ENCODE results near the gene NEK6.

GRCh38 chr9:124285490-124285889 lies 27.7 kb downstream of the NEK6 start:
- TF ChIP-seq CTCF (IDR thresholded peaks at IDR 0.05; ENCODE audit: low read depth, low read length) = no peak
- no peak for TF ChIP-seq EZH2phosphoT487 (IDR thresholded peaks at IDR 0.05; ENCODE audit: low read depth)
